Dedifferentiated amniotic fluid mesenchymal stem cell (primary cell): ENCODE results near the gene NBEAL2.

Experiments used
- DNase-seq: peaks from one replicate; pipeline ENCODE4 v3.0.0-alpha.2; 2016; ENCODE audit errors: extremely low spot score

The NBEAL2 gene

GRCh38 chr3:46987319-46987742, 7.9 kb downstream of the NBEAL2 start:
- no peak for DNase-seq

DNA sequence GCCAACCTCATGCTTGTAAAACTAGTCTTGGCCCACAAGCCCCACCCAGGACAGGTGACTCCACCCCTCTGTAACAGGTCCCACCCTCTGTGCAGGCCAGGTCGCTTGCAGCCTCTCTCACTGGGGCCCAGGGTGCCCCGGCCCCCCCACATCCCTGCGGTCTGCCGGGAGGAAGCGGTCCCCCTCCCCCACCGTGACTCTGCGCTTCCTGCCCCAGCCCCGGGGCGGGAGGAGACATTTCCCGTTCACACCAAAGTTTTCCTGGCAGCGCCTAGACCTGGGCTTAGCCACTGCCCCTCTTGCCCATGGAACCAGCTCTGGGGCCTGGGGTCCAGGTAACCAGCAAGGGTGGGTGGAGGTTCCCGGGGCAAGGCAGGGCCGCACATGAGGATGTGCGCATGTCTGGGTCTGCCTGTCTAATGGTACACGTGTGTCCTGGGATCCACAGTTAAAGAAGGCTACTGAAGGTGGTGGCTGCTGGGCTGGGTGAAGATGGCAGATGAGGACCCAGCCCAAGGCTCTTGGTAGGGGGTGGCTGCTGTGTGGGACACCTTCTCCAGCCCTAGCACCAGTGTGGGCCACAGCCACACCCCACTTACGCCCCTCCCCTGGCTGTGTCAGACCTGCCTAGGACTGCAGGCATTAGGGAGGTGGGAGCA, 8.4 kb downstream of the NBEAL2 start:
- no peak for DNase-seq

DNA sequence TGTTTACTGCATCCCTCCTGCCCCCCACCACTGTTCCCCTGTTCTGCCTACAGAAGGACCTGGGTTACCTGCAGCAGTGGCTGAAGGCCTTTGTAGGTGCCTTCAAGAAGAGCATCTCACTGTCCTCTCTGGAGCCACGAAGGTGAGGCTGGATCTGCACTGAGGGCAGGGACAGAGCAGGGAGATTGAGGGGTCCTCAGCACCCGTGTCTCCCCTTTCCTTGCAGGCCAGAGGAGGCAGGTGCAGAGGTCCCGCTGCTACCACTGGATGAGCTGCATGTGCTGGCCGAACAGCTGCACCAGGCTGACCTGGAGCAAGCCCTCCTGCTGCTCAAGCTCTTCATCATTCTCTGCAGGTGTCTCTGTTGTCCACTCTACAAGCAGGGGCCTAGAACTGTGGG, 9.2 kb downstream of the NBEAL2 start:
- no peak for DNase-seq

DNA sequence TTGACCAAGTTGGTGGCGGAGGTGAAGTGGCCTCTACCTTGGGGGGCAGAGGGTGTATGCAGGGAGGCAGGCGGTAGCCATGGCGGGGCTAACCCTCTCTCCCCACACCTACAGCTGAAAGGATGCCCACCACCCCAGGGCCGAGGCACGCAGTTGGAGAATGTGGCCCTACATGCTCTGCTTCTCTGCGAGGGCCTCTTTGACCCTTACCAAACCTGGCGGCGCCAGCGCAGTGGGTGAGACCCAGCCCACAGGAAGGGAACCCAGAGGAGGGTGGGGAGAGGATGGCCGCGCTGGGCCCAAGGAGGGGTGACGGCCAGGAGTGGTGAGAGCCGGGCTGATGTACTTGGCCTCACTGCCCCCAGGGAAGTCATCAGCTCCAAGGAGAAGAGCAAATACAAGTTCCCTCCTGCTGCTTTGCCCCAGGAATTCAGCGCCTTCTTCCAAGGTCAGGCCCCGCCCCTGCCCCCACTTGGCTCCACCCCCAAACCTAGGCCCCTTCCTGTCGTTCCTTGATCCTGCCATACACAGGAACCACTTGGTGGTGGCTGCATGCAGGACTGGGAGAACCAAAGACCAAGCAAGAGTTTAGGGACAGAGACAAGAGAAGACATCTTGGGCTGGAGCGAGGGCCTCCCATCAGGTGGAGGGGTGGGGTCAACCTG, 9.8 kb downstream of the NBEAL2 start:
- no peak for DNase-seq

GRCh38 chr3:46990573-46991374, 11.3 kb downstream of the NBEAL2 start:
- no peak for DNase-seq

GRCh38 chr3:46991406-46992165, 12.1 kb downstream of the NBEAL2 start:
- DNase-seq: no peak

- DNase-seq: no peak
These were observed 12.8 kb downstream of the NBEAL2 start for GRCh38 chr3:46992231-46992630.

DNA sequence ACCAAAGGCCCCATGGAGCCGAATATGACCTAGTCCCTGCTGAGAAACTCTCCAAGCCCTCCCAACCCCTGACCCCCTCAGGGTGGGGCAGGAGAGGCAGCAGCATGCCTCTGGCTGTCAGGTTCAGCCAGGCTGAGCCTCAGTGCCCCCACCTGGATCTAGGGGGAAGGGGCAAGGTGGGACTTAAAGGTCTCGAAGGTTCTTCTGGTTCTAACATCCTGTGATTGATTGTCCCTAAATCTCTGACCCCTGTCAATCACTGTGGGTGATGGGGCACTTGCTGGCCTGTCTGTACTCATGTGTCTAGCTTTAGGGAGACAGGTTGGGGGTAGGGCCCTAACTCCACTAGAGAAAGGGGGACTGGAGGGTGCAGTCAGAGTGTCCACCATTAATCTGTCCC, 13.8 kb downstream of the NBEAL2 start:
- no peak for DNase-seq

- DNase-seq: no peak
These were observed 14.5 kb downstream of the NBEAL2 start for GRCh38 chr3:46993986-46994385.

DNA sequence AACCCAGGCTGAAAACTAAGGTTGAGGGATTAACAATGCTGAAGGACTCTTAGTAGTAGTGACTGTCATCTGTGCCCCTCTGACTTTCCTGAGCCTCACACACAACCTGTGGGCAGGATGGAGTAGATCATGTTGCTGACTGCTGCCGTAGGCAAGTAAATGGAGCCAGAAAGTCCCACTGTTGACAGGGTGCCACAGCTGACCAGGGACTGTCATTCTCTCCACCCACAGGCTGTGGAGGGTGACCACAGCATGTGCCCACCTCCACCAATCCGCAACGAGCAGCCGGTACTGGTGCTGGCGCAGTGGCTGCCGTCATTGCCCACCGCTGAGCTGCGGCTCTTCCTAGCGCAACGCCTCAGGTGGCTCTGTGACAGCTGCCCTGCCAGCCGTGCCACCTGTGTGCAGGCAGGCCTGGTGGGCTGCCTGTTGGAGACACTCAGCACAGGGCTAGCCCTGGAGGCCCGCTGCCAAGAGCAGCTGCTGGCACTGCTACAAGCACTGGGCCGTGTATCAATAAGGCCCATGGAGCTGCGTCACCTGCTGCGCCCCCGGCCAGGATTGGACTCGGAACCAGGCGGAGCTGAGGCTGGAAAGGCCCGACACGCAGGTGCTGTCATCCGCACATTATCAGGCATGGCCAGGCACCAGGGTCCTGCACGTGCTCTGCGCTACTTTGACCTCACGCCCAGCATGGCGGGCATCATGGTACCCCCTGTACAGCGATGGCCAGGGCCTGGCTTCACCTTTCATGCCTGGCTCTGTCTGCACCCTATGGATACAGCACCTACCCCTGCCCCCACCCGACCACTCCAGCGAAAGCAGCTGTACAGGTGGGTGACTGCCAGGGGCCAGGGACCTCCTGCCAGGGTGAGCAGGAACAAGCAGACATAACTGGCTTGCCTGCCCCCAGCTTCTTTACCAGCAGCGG, 15.6 kb downstream of the NBEAL2 start:
- DNase-seq: no peak

DNA sequence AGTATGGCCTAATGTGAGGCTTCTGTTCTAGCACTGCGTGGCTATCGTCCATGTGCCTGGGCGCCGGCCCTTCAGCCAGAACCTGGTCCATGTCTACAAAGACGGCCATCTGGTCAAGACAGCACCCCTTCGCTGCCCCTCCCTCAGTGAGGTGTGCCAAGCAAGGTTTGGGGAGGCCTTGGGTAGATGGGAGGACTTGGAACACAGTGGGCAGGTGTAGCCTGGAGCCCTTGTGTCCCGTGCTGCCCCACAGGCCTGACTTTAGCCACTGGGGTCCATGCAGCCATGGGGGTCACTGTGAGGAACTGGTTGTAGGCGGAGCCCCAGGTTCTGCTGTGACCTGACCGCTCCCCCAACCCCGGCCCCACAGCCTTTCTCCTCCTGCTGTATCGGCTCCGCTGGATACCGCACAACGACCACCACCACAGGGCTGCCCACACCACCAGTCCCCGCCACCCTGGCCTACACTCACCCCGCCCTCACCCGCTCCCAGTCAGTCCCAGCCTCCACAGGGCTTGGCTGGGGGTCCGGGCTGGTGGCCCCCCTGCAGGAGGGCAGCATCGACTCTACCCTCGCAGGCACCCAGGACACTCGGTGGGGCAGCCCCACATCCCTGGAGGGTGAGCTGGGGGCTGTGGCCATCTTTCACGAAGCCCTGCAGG, 16.6 kb downstream of the NBEAL2 start:
- DNase-seq: no peak

DNA sequence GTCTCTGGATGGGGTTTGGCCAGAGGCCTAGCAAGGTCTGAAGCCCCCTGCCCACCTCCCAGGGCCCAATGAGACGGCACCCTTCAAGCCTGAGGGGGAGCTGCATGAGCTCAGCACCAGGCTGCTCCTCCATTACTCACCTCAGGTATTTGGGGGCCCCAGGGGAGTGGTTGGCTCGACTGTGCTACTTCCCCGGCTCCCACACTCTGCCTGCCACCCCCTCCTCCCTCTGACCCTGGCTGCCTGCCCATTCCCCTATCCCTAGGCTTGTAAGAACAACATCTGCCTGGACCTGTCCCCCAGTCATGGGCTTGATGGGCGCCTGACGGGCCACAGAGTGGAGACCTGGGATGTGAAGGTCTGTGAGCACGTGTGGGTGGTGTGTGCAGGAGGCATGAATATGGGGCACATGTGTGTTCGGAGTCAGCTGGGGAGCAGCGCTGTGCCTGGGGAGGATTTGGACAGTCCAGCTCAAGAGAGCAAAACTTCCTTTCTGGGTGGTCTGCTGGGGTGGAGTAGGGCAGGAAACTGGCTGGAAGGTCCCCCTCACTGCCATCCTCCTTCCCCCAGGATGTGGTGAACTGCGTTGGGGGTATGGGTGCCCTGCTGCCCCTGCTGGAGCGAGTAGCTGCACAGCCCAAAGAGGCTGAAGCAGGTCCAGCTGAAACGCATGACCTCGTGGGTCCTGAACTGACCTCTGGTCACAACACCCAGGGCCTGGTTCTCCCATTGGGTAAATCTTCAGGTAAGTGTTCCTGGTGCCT, 17.4 kb downstream of the NBEAL2 start:
- DNase-seq: no peak

GRCh38 chr3:46997453-46998091, 18.1 kb downstream of the NBEAL2 start:
- no peak for DNase-seq

DNA sequence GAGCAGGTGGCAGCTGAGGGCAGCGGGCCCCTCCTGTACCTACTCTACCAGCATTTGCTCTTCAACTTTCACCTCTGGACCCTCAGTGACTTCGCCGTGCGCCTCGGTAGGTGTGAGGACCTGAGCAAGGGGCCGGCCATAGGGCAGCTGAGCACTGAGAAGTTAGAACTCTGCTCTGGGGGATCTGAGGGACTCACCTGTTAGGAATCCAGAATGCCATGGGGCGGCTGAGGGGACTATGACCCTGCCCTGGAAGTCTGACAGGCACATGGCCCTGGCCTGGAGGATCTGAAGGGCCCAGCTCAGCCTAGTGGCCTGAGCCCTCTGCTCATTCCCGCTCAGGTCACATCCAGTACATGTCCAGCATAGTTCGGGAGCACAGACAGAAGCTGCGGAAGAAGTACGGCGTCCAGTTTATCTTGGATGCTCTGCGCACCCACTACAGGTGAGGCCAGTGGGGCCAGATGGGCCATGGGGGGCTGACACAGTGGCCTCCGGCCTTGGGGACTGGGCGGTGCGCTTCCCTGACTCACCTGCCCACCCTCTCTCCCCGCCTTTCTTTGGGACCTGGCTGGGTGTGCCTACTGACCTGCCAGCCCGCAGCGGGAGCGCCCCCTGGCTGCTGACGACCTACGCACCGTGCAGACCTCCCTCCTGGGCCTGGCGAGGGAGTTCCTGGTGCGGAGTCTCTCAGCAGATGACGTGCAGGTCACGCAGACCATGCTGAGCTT, 18.8 kb downstream of the NBEAL2 start:
- DNase-seq: no peak

DNA sequence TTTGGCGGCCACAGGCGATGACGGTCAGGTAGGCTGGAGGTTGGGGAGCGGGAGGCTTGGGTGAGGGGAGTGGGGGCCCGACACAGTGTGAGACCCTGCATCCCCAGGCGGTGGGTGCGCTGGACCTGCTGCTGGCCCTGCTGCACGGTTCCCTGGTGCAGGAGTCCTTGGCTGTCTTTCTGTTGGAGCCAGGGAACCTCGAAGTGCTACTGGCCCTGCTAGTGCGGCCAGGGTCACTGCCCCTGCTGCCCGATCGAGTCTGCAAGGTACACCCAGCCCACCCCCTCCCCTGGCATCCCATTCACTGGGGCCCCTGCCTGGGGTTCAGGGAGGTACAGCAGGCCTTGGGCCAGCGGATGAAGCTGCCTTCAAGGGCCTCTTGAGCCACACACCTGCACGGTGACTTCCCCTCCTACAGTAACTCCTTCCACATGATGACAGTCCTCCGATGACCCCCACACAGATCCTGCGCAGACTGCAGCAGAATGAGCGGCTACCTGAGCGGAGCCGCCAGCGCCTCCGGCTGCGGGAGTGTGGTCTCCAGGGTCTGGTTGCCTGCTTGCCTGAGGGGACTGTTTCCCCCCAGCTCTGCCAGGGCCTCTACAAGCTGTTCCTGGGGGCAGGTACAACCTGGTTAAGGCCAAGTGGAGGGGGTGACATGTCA, 19.5 kb downstream of the NBEAL2 start:
- DNase-seq: no peak

DNA sequence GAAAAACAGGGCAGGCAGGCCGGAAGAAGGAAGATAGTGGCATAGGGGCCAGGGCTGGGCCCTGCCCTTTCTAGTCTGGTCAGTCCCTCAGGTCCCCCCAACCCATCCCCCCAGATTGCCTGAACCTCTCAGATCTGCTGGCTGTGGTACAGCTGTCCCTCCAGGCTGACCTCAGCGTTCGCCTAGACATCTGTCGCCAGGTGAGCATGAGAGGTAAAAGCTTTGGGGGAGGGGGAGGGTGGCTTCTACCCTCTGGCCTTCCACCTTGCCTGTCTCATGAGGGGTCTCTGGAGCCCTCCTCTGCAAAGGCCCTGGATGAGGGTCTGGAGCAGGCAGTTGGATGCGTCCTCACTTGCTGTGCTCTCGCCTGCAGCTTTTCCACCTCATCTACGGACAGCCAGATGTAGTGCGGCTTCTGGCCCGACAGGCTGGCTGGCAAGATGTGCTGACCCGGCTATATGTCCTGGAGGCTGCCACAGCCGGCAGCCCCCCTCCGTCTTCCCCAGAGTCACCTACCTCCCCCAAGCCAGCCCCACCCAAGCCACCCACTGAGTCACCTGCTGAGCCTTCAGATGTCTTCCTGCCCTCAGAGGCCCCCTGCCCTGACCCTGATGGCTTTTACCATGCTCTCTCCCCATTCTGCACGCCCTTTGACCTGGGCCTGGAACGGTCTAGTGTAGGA, 20.2 kb downstream of the NBEAL2 start:
- no peak for DNase-seq

DNA sequence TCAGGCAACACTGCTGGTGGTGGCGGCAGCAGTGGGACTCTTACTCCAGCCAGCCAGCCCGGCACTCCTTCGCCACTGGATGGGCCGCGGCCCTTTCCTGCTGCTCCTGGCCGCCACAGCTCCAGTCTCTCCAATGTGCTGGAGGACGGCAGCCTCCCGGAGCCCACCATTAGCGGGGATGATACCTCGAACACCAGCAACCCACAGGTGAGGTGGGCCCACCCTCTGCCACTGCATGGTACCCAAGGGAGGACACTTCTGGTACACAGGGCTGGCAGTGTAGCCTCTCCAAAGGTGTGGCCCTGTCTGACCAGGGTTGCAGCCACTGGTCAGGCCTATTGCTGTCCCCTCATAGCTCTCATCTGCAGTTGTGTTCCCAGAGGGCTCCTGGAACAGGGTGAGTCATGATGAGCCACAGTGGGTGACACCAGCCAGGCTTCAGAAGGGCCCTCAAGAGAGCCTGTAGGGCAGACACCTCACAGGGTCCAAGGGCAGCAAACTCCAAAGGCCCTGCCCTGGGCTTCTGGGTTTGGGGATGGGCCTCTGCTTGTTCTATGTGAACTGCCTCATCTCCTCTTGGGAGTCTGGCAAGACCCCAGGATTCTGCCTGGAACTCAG, 20.8 kb downstream of the NBEAL2 start:
- no peak for DNase-seq
